HG03135 (cell line): ENCODE results near the gene LRRFIP1.
"Not testable (repeated sequence)": the region's sequence is repeated elsewhere in the genome, so short reads cannot be mapped to it uniquely, and the experiment has no call there.

ENCODE experiments used
- ATAC-seq: cut with Tn5 transposase; IDR thresholded peaks from one replicate; pipeline ENCODE4 v1.9.1; 2021; ENCODE audit warnings: mild to moderate bottlenecking, moderate library complexity; ENCODE audit not compliant: unreplicated experiment

LRRFIP1 gene

DNA sequence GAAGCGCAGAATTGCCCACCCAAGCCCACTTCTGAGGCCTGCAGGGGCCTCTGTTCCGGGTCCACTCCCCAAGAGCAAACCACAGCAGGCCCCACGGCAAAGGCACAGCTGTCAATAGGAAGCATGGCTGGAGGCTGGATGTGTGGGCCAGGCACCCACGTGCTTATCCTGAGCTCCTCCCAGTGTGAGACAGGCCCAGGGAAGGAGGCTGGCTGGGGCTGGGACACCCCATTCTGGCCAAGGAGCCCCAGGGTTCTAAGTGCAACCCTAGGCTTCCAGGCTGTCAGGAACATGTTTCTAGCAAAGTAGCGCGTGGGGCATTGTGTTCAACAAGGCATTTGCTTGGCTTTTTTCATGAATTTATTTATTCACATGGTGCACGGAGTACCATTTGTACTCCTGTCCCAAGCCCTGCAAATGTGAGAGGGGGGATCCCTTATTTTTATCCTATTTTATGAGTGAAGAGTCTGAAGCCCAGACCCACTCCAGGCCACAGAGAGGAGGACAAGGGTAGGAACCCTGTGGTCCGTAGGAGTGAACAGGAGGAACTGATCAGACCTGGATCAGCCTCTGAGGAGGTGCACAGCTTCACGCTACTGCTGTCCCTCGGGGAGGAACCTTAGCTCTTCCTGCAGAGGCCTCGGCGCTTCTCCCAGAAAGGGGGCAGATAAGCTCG, 30.7 kb upstream of the LRRFIP1 start:
- ATAC-seq = no peak

DNA sequence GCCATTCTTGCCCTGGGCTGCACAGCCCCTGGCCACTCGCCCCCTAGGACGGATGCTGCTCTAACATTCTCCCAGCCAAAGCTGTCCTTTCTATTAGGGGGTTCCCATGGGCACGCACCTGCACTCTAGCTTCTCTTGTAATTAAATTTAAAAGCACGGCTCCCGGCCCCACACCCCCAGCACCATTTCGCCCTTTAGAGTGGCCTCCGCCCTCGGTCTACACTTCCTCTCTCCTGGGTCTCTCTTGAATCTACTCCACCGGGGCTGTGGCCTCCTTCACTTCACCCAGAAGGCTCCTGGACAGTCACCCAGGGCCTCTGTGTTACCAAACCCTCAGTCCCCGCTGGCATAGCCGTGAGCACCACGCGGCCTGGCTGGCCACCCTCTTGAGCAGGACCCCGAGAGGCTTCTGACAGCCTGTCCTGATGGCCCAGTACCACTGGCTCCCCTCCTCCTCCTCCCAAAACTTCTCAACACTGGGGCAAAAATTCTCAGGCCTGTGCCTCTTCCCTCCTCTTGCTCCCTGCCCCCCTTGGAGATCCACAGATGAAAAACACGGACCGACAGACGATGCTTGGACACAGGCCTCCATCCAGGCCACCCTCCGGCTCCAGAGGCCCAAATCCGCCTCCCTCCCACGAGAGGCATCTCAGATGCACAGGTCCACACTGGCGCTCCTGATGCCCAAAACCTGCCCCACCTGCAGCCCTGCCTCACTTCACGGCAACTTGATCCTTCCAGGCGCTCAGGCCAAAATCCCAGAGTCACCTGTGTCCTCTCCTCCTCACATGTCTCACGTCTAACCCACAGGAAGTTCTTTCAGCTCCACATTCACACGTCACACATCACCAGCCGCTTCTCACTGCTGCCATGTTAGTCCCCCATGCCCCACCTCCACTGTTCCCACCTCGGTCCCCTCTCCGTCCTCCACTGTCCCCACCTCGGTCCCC, 29.9 kb upstream of the LRRFIP1 start:
- no peak for ATAC-seq

DNA sequence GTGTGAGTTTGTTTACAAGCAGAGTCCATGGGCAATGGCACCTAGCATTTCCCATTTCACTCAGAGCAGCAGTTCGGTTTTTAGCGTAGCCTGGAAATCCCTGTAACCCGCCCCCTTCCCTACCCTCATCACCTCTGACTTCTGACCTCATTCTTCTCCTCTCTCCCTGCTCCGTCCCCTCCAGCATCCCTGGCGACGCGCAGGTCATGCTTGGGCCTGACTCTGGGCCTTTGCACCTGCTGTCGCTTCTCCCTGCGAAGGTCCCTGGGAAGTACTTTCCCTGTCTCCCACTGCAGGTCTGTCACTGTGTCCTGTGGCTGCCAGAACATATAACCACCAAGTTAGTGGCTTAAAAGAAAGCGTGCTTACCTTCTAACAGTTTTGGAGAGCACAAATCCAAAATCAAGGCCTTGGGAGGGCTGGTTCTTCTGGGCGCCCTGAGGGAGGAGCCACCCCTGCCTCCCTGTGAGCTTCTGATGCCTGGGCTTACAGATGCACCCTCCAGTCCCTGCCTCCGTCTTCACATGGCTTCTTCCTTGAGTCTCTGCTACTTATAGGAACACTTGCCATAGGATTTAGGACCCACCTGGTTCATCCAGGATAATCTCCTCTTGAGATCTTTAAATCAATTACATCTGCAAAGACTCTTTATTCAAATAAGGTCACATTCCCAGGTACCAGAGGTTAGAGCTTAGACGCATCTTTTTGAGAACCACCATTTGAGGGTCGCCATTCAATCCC, 28.7 kb upstream of the LRRFIP1 start:
- no peak for ATAC-seq

DNA sequence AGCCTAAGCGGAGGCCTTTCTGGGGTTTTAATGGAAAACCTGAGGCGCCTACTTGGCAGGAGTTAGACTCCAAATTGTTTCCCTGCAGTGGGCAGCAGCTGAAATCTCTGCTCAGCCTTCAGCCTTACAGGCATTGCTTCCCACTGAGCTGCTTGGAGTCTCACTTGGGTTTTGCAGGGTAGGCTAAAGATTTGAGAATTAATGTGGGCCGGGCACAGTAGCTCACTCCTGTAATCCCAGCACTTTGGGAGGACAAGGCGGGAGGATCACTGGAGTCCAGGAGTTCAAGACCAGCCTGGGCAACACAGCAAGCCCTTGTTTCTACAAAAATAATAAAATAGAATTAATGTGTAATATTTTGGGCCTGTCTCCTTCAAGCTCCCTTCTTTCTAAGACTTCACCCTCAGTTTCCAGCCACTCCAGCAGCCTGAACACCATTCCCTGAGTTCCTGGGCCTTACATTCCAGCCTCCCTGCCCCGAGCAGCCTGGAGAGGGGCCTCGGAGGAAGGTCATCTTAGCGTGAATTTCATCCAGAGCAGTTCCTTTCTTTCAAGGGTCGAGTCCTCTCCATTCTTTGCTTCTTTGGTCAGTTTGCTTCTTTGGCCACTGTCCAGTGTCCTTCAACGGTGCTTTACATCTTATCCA, 27.8 kb upstream of the LRRFIP1 start:
- no peak for ATAC-seq

DNA sequence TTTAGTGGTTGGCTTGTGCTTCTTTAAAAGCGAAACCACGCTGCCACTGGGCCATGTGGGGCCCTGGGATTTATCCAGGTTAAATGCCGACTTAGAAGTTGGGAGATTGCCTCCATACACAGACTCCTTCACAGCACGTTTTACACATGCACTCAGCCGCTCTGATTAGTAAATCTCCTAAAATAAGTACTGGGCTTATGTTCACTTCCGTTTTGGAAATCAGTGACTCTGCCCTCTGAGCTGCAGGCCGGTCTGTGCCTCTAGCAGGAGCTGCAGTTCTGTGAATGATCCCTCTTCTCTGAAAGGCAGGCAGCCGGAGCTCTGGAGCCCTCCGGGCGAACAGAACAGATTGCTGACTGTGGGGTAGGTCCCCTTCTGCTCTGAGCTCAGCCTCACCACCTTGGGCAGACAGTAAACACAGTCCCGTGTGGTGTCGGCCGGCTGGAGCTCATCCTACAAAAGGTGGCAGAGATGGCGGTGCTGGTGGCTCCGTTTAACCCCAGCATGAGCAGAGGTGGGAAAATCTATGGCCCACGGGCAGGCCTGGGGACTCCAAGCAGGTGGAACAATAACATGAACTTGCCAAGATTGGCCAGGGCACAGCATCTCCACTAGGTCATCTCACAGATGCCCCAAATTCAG, 27.1 kb upstream of the LRRFIP1 start:
- no peak for ATAC-seq

DNA sequence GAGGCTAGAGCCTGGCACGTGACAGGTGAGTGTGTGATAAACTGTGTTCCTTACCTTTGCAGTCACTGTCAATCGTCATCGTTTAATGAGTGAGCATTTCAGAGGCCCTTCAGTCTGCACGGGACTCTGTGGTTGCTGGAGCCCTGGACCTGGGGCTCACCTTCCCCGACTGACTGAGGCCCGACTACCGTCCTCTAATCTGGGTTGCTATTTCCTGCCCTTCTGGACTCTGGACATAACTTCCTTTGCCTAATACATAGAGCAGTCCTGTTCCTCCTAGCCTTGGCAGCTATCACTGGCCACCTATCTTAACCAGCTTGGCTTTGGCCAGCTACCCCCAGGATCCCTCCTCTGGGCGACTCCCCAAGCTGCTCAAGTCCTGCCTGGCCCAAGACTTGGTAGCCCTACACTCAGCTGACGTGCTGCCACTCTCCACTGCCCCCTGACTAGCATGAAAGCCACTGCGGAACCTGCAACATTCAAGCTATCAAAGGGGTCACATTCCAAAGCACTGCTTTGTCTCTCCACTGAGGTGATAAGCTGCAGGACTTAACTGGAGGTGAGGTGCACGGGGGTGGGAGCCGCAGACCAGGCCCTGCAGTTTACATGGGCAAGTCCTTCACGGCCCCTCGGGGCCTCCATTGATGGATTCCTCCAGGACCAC, 25.8 kb upstream of the LRRFIP1 start:
- ATAC-seq = no peak

DNA sequence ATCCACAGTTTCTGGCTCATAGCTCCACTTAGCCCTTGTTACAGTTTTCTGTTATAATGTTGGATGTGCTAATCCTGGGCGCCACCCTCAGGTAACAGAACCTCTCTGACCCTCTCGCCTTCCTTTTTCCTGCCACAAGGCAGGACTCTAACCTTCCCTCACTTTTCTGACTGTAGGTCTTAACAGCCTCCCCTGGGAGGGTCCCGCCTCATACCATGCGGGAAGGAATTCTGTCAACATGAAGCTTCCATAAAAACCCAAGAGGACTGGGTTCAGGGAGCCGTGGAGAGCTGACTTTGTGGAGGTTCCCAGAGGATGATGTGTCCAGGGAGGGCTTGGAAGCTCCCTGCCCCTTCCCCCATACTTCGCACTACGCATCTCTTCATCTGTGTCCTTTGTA, 25.0 kb upstream of the LRRFIP1 start:
- no peak for ATAC-seq

DNA sequence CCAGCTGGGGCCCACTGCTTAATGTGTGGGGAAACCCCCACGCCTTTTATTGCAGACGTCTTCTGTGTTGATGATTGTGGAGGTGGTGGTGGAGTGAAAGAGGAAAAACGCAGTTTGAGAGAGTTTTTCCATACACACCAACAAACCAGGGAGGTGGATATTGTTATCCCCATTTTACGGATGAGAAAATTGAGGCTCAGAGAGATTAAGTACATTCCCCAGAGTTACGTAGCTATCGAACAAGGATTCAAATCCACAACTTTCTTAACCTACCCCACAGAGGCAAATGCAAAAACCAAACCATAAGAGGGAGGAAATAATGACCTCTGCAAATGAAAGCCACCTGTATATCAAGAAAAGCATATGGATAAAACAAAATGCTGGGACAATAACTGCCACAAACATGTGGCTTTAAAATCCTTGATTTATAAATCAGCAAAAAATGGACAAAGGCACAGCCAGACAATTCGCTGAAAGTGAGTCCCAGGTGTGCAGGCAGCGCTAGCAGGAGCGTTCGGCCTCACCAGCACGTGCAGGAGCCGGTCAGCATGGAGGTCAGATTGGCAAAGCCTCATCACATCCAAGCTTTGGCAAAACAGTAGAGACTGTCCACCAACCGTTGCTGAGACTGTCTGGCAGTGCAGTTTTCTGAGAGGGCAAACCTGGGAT, 24.2 kb upstream of the LRRFIP1 start:
- no peak for ATAC-seq

DNA sequence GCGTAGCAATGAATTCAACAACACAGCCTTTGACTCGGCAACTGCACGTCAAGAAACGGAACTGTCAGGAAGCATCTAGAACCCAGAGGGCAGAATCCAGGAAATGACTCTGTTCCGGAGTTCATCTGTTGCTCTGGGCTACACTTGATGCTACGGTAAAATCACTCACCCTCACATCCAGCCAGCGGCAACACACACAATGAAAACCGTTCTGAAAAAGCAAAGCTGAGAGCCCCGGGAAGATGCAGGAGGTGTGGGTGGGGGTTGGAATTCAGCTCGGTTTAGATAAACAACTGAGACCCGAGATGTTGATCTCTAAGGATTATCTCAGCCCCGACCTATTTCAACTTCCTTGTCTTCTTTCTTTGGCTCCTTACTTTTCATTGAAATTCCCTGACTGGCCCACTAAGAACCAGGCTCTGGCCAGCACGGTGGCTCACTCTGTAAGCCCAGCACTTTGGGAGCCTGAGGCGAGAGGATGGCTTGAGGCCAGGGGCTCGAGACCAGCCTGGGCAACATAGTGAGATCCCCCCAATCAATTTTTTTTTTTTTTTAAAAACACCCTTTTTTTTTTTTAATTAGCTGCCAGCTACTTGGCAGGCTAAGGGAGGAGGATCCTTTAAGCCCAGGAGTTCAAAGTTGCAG, 23.5 kb upstream of the LRRFIP1 start:
- no peak for ATAC-seq

DNA sequence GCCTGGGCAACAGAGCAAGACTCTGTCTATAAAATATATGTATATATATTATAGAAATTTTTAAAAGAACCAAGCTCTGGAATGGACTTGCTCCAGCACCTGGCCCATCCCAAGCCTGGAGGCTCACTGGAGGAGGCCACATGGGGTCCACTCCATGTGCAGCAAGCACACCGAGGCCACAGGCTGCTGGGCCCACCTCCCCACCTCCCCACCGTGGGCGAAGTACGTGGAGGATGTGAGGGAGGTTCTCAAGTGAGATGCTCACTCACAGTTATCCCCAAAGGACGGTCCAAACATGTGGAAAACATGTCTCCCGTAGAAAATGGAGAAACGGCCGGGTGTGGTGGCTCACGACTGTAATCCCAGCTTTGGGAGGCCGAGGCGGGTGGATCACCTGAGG, 23.0 kb upstream of the LRRFIP1 start:
- no peak for ATAC-seq

DNA sequence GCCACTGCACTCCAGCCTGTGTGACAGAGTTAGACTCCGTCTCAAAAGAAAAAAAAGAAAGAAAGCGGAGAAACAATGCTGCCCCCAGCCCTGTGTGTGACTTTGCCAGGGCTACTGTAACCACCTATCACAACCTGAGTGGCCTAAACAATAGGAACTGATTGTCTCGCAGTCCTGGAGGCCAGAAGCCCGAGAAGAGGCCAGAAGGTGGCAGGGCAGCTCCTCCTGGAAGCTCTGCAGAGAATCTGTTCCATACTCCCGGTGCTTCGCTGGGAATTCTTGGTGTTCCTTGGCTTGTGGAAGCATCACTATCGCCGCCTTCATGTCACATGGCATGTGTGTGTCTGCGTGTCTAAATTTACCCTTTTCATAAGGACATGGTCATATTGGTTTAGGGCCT, 22.4 kb upstream of the LRRFIP1 start:
- no peak for ATAC-seq

DNA sequence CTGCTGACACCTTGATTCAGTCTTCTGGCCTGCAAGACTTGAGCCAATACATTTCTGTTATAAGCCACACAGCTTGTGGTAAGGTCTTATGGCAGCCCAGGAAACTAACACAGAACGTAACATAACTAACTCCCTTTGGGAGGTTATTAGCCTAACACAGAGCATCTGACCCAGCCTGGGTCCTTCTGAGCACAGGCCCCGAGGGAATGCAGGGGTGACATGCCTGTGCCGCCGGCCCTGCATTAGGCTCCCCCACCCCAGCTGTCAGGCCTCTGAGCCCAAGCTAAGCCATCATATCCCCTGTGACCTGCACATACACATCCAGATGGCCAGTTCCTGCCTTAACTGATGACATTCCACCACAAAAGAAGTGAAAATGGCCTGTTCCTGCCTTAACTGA, 20.9 kb upstream of the LRRFIP1 start:
- not testable (repeated sequence) for ATAC-seq

DNA sequence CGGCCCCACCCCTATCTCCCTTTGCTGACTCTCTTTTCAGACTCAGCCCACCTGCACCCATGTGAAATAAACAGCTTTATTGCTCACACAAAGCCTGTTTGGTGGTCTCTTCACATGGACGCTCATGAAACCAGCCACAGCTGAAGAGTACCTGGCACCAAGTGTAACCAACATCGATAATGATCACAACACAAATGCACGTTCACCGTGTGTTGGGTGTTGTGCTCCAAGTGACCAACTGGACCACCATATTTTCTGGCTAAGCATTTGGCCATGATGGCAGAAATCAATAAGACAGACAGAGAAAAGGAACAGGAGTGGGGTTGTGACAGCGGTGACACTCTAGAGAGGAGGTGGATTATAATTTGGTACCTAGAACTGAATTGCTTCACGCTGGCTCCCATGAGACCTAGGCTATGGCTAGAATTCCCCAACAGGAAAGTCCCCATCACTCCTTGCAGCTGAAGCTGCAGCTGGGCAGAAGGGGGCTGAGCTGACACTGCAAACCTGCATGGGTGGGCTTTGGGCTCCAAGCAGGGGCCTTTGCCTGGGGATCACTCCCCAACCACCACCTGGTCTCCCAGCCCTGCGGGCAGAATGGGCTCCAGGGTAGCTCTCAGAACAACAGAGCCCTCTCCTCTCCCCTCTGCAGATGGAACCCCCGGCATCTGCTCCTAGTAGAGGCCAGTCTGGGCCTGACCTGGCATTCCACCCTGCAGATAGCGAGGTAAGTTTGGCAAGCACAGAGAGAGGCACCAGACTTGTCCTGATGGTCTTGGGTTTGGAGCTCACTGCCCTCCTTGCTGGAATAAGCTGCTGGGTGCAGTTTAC, 14.6 kb upstream of the LRRFIP1 start:
- ATAC-seq = no peak

DNA sequence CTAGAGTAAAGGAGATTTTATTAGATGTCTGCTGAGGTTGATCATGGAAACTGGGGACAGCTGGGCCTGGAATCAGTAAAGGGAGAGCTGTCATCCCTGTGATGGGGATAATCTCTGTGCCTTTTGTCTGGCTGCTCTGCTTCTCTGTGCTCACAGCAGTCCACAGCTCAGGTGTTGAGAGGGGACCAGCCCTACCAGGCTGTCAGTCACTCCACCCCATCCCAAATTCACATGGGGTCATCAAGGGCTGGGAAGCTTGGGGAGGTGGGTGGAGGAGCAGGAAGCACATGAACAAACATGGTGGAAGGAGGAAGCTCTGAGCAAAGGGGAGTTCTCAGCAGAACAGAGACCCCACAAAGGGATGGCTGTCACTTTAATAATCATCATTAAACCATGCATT, 13.7 kb upstream of the LRRFIP1 start:
- ATAC-seq = no peak

DNA sequence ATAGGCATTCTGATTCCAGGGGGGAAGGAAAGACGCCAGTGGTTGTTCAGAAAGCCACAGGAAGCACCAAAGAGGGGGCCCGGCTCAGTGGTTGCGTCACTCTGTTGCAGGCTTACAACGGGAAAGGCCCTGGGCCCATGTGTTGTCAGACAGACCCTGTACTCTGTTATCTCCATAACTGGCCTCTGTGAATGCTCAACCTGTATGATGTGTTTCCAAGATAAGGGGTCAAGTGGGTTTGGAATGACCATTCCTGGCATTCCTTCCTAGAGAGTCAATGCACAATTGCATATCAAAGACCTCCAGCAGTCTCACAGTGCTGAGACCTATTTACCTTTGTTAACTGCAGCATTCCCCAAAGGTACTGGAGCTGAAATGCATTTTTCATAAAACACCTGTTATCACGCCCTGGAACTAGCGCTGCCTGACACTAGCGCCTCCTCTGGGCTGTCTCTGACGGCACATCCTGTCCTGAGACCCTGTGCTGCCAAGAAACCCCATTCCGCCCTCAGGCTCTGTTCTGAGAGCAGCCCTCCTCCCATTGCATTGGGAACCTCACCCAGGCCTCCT, 13.2 kb upstream of the LRRFIP1 start:
- ATAC-seq = no peak

DNA sequence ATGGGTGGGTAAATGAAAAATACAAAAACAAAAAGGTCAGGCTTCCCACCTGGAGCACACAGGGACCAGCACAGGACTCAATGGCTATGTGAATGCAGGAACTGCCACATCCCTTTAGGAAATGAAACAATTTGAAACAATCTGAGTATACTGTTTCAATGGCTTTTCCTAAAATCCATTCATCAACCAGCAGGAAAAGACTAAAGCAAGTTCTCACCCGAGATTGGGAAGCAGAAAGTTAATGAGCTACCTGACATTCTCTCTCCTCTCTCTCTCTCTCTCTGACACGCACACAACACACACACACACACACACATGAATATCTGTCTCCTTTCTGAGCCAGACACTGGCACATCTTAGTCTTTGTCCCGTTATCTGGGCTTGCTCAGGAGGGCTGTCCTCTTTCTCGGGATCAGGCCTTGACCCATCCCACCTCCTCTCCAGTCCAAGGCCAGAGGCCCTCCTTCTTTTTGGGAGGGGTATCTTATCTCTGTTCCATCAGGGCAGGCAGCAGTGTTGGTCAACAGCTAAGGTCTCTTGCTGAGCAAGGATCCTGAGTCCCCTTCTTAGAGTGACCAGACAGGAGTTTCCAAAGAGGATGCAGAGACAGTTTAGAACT, 11.6 kb upstream of the LRRFIP1 start:
- no peak for ATAC-seq

DNA sequence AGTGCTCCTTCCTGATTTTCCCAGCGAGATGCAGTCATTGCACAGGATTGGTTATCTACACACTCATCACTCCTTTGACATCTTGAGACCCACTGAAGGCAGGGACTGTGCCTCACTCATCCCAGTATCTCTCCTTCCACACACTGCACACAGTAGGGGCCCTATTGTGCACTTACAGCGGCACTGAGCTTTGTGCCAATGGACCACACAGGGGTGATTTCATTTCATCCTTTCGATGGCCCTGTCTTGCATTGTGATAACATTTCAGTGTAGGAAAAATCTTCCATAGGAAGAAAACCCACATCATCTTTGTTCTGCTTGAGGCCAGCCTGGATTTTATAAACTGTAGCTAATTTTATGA, 11.0 kb upstream of the LRRFIP1 start:
- no peak for ATAC-seq
